HepG2 (cell line): ENCODE data around the gene USP19. TPM values are rescaled to one million over a fixed set of nuclear protein-coding genes. Genes with fewer than 3 reads are reported as not detected.

Experiments used
- CHD4 ChIP-seq: fragments of 200-600 bp; sonication (generic); IDR thresholded peaks from 2 replicates; pipeline ENCODE4 v1.7.0; 2017; ENCODE audit warnings: mild to moderate bottlenecking, low read length, borderline replicate concordance
- FOXP1 ChIP-seq, 2 experiments: fragments of 450-650 bp in 1 of 2; IDR thresholded peaks; 2 replicates each; pipeline ENCODE4 v1.6.1; 2017 to 2018; ENCODE audit warnings: antibody characterized with exemption in 1 of 2
- KLF9 ChIP-seq: IDR thresholded peaks from 2 replicates; pipeline ENCODE4 v1.6.1; 2016; ENCODE audit warnings: low read depth
- LCORL ChIP-seq, 2 experiments: fragments of 450-650 bp in 1 of 2; sonication (generic) in 1 of 2; formaldehyde crosslinking in 1 of 2; IDR thresholded peaks; 2 replicates each; pipeline versions ENCODE4 v1.5.0 to v1.6.1; 2017 to 2020; ENCODE audit warnings: antibody characterized with exemption in 1 of 2, missing genetic modification reagents in 1 of 2
- POLR2AphosphoS5 ChIP-seq: IDR thresholded peaks from 2 replicates; pipeline ENCODE4 v1.6.1; 2012; ENCODE audit warnings: low read depth, low read length
- THAP11 ChIP-seq: IDR thresholded peaks from 2 replicates; pipeline ENCODE4 v1.6.1; 2016; ENCODE audit warnings: missing biosample characterization, missing genetic modification reagents
- ZFAT ChIP-seq: sonication (generic); formaldehyde crosslinking; conservative IDR thresholded peaks from 2 replicates; pipeline ENCODE4 v1.8.1; 2023; ENCODE audit warnings: missing genetic modification reagents, inconsistent platforms
- ZFP36 ChIP-seq: fragments of 150-350 bp; IDR thresholded peaks from 2 replicates; pipeline ENCODE4 v1.6.1; 2018; ENCODE audit warnings: borderline replicate concordance, low read length, low read depth; ENCODE audit not compliant: partially characterized antibody
- ZNF121 ChIP-seq: sonication (generic); formaldehyde crosslinking; IDR thresholded peaks from 2 replicates; pipeline ENCODE4 v1.5.0; 2020; ENCODE audit warnings: mild to moderate bottlenecking, missing genetic modification reagents
- ZNF292 ChIP-seq: sonication (generic); formaldehyde crosslinking; IDR thresholded peaks from 2 replicates; pipeline ENCODE4 v1.8.1; 2022; ENCODE audit warnings: mild to moderate bottlenecking, low read depth, missing genetic modification reagents, borderline replicate concordance
- ZNF350 ChIP-seq: sonication (generic); formaldehyde crosslinking; IDR thresholded peaks from 2 replicates; pipeline ENCODE4 v1.4.0; 2020; ENCODE audit warnings: mild to moderate bottlenecking, low read depth, missing genetic modification reagents, borderline replicate concordance
- ZNF549 ChIP-seq: sonication (generic); formaldehyde crosslinking; IDR thresholded peaks from 2 replicates; pipeline ENCODE4 v1.5.0; 2020; ENCODE audit warnings: missing genetic modification reagents
- ZNF652 ChIP-seq: IDR thresholded peaks from 2 replicates; pipeline ENCODE4 v1.6.1; 2016; ENCODE audit warnings: low read depth, borderline replicate concordance
- ZSCAN12 ChIP-seq: sonication (generic); formaldehyde crosslinking; IDR thresholded peaks from 2 replicates; pipeline ENCODE4 v1.9.0; 2021; ENCODE audit warnings: mild to moderate bottlenecking, missing genetic modification reagents
- polyA plus RNA-seq, 8 experiments: library from polyadenylated mRNA; depleted of rRNA in 3 of 8; stranded (reverse) in 7 of 8; unstranded in 1 of 8; fragments of >200 nt; fragmentation: Illumina TruSeq in 4 of 8; extraction: Trizol in 4 of 8; gene quantifications; 2 replicates each; pipeline versions ENCODE4 v1.2.1 to v1.2.3, GENCODE V29; 2011 to 2016; ENCODE audit warnings: low read depth in 4 of 8, missing spikeins in 1 of 8, mixed read lengths in 1 of 8; ENCODE audit not compliant: insufficient read depth in 1 of 8
- total RNA-seq, 5 experiments: library from RNA; depleted of rRNA; stranded (reverse); fragments of >200 nt; fragmentation: Illumina TruSeq; extraction: Trizol; gene quantifications; 2 replicates each; pipeline ENCODE4 v1.2.3, GENCODE V29; 2016; ENCODE audit warnings: low read depth in 1 of 5
- TF ChIP-seq, protein P1 (sequence below): sonication (generic); formaldehyde crosslinking; conservative IDR thresholded peaks from 2 replicates; pipeline ENCODE4 v1.8.0; 2022; ENCODE audit warnings: missing genetic modification reagents
- TF ChIP-seq, protein P2 (sequence below): sonication (generic); formaldehyde crosslinking; IDR thresholded peaks from 2 replicates; pipeline ENCODE4 v1.5.0; 2020; ENCODE audit warnings: mild to moderate bottlenecking, missing genetic modification reagents
- TF ChIP-seq, protein P3 (sequence below): sonication (generic); formaldehyde crosslinking; IDR thresholded peaks from 2 replicates; pipeline ENCODE4 v1.5.0; 2020; ENCODE audit warnings: missing genetic modification reagents
- TF ChIP-seq, protein P4 (sequence below): sonication (generic); formaldehyde crosslinking; IDR thresholded peaks from 2 replicates; pipeline ENCODE4 v1.4.0; 2020; ENCODE audit warnings: missing genetic modification reagents
- TF ChIP-seq, protein P5 (sequence below): sonication (generic); formaldehyde crosslinking; conservative IDR thresholded peaks from 2 replicates; pipeline ENCODE4 v1.5.0; 2020; ENCODE audit warnings: missing genetic modification reagents

USP19 gene
- total and polyA plus RNA-seq, 2 of the 13 experiments (the other 11 are each of a cell fraction or from before 2014, with no cell fraction given), result 28.3 to 31.7 TPM

DNA sequence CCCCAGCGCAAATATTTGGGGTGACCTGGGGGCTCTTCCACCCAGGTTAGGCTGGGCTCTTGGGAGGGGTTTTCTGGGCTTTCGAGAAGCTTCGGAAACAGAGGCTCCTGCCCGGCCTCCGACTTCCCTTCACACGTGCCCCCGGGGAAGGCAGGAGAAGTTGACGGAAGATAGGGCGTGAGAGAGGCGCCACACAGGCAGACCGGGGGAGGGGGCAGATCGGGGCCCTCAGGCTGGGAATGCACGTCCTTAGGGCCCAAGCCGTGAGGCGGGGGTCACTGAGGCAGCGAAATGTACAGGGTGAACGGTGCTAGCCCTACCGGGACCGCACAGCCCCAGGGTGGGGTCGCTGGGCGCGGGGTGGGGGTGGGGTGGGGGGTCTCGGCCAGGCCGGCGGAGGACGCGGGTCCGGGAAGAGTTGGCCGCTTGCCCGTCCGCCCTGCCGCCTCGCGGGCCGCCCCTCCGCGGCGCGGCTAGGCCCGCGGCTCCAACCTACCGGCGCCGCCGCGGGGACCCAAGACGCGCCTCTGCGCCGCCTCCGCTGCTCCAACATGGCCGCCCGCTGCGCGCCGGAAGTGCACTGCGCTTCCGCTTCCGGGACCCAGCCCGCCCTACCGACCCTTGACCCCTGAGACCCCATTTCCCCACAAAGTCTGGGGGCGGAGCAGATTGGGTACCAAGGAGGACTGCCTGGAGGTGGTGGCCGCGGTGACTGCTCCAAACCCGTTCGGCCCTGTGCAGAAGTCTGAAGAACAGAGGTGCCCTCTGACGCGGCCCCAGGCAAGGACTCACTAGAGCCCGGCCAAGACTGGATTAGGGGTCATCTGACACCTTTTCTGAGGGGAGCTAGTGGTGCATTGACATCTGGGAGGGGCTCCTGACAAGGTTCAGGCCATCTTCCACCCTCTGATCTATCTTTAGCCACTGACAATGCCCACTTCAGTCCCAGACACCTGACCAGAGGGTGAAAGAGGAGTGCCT is 45.4 kb upstream of the USP19 start, which contains the start of gene CCDC71 (continued):
- TF ChIP-seq, protein P1, sequence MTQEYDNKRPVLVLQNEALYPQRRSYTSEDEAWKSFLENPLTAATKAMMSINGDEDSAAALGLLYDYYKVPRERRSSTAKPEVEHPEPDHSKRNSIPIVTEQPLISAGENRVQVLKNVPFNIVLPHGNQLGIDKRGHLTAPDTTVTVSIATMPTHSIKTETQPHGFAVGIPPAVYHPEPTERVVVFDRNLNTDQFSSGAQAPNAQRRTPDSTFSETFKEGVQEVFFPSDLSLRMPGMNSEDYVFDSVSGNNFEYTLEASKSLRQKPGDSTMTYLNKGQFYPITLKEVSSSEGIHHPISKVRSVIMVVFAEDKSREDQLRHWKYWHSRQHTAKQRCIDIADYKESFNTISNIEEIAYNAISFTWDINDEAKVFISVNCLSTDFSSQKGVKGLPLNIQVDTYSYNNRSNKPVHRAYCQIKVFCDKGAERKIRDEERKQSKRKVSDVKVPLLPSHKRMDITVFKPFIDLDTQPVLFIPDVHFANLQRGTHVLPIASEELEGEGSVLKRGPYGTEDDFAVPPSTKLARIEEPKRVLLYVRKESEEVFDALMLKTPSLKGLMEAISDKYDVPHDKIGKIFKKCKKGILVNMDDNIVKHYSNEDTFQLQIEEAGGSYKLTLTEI (CRISPR knock-in tag), result no peak
- TF ChIP-seq, protein P2, sequence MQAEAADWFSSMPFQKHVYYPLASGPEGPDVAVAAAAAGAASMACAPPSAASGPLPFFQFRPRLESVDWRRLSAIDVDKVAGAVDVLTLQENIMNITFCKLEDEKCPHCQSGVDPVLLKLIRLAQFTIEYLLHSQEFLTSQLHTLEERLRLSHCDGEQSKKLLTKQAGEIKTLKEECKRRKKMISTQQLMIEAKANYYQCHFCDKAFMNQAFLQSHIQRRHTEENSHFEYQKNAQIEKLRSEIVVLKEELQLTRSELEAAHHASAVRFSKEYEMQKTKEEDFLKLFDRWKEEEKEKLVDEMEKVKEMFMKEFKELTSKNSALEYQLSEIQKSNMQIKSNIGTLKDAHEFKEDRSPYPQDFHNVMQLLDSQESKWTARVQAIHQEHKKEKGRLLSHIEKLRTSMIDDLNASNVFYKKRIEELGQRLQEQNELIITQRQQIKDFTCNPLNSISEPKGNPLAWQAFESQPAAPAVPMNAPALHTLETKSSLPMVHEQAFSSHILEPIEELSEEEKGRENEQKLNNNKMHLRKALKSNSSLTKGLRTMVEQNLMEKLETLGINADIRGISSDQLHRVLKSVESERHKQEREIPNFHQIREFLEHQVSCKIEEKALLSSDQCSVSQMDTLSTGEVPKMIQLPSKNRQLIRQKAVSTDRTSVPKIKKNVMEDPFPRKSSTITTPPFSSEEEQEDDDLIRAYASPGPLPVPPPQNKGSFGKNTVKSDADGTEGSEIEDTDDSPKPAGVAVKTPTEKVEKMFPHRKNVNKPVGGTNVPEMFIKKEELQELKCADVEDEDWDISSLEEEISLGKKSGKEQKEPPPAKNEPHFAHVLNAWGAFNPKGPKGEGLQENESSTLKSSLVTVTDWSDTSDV (CRISPR knock-in tag), result peak; percentile 67; the same call in 1 of the 2 replicates
- TF ChIP-seq CHD4 (peak; percentile 95), ZNF292 (CRISPR knock-in tag) (no peak), KLF9 (no peak), ZNF549 (CRISPR knock-in tag) (no peak), ZFAT (CRISPR knock-in tag) (no peak), FOXP1 (IDR thresholded peaks at IDR 0.05) (no peak), FOXP1 (CRISPR knock-in tag; IDR thresholded peaks at IDR 0.05) (no peak), POLR2AphosphoS5 (peak; percentile 64), ZNF121 (CRISPR knock-in tag) (no peak), ZFP36 (peak; percentile 99), ZNF652 (CRISPR knock-in tag) (no peak), THAP11 (CRISPR knock-in tag) (peak; percentile 92), ZSCAN12 (no peak), ZNF350 (CRISPR knock-in tag) (no peak), LCORL (IDR thresholded peaks at IDR 0.05) (no peak), LCORL (CRISPR knock-in tag; IDR thresholded peaks at IDR 0.05) (no peak)
- TF ChIP-seq, protein P3, sequence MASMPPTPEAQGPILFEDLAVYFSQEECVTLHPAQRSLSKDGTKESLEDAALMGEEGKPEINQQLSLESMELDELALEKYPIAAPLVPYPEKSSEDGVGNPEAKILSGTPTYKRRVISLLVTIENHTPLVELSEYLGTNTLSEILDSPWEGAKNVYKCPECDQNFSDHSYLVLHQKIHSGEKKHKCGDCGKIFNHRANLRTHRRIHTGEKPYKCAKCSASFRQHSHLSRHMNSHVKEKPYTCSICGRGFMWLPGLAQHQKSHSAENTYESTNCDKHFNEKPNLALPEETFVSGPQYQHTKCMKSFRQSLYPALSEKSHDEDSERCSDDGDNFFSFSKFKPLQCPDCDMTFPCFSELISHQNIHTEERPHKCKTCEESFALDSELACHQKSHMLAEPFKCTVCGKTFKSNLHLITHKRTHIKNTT (CRISPR knock-in tag), result no peak
- TF ChIP-seq, protein P4, sequence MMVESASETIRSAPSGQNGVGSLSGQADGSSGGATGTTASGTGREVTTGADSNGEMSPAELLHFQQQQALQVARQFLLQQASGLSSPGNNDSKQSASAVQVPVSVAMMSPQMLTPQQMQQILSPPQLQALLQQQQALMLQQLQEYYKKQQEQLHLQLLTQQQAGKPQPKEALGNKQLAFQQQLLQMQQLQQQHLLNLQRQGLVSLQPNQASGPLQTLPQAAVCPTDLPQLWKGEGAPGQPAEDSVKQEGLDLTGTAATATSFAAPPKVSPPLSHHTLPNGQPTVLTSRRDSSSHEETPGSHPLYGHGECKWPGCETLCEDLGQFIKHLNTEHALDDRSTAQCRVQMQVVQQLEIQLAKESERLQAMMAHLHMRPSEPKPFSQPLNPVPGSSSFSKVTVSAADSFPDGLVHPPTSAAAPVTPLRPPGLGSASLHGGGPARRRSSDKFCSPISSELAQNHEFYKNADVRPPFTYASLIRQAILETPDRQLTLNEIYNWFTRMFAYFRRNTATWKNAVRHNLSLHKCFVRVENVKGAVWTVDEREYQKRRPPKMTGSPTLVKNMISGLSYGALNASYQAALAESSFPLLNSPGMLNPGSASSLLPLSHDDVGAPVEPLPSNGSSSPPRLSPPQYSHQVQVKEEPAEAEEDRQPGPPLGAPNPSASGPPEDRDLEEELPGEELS, result peak; percentile 13; the same call in 1 of the 2 replicates
- TF ChIP-seq, protein P5, sequence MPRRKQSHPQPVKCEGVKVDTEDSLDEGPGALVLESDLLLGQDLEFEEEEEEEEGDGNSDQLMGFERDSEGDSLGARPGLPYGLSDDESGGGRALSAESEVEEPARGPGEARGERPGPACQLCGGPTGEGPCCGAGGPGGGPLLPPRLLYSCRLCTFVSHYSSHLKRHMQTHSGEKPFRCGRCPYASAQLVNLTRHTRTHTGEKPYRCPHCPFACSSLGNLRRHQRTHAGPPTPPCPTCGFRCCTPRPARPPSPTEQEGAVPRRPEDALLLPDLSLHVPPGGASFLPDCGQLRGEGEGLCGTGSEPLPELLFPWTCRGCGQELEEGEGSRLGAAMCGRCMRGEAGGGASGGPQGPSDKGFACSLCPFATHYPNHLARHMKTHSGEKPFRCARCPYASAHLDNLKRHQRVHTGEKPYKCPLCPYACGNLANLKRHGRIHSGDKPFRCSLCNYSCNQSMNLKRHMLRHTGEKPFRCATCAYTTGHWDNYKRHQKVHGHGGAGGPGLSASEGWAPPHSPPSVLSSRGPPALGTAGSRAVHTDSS (CRISPR knock-in tag), result no peak
